NCI-H774 (cell line): ENCODE measurements around the gene UPB1.
"Not testable (repeated sequence)": the region's sequence is repeated elsewhere in the genome, so short reads cannot be mapped to it uniquely, and the experiment has no call there.

Experiments
- DNase-seq: peaks from one replicate; lab custom pipeline; 2025; lab: John Stamatoyannopoulos, UW

Gene UPB1

DNA sequence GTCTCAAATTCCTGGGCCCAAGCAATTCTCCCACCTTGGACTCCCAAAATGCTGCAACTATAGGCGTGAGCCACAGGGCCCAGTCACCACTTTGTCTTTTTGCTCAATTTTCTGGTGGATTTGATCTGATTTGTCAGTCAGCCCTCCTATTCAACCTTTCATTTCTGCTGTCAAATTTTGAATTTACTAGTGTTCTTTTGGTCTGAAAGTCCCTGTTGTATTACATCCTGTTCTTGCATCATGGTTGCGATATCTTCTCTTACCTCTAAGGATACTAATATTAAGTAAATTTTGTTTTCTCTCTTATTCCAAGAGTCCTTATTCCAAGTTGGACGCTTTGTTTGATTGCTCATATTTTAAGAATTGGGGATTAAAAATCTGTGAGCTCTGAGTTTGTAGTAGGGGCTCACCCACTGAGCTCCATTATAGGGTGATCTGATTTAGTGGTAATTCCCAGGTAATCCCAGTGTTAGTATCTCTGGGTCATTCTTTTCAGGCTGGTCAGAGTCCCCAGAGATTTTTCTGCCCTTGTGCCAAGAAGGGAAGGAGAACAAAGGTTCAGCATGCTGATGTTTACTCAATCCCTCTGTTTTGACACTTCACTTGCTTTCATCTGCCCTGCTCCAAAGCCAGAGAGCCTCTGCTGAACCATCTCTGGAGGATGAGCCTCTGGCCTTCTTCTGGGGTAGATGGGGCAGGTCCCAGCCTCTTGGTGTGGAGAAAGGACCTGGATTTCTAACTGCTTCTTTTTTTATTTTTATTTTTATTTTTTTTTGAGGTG, 10.0 kb downstream of the UPB1 start:
- no peak for DNase-seq

DNA sequence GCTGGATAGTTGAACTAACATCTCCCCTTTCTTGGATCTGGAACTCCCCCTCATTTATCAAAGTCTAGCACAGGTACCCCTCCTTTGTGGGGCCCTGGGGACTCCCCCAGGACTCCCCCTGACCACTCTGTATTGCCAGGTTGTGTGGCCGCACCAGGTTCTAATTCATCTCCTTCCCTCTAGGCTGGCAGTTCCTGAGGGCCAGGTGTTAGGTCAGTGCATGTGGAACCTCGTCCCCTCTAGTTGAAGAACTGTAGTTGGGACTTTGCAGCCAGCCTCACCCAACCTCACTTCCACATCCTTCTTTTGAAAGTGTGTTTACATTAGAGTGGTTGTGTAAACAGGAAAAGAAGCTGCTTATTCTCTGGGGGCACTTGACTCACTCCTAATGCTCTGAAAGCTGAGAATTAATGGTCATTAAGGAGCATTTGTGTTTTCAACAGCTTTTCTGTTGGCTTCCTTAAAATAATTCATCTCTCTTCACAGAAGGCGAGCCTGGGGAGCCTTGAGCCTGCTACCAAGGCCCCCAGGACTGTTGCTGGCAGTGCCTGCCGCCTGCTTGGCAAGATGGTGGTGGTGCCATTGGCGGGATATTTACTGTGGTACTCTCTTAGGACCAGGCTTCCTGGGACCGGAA, 11.8 kb downstream of the UPB1 start:
- DNase-seq = peak; percentile 70

DNA sequence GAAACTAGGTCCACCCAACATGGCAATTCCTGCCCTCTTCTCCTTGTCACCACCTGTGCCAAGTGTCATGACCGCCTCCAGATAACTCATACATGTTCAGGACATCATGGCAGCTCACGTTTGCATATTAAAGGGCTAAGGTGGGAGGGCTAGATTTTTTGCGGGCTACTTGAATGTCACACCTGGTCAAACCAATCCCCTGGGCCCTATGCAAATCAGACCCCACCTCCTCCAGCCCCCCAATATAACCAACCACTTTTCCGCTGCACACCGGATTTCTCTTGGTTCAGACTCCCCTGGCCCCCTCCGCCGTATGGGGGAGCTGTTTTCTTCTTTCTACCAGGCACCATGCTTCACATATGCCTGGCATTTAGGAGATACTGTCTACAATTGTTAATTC, 12.6 kb downstream of the UPB1 start:
- DNase-seq = no peak

DNA sequence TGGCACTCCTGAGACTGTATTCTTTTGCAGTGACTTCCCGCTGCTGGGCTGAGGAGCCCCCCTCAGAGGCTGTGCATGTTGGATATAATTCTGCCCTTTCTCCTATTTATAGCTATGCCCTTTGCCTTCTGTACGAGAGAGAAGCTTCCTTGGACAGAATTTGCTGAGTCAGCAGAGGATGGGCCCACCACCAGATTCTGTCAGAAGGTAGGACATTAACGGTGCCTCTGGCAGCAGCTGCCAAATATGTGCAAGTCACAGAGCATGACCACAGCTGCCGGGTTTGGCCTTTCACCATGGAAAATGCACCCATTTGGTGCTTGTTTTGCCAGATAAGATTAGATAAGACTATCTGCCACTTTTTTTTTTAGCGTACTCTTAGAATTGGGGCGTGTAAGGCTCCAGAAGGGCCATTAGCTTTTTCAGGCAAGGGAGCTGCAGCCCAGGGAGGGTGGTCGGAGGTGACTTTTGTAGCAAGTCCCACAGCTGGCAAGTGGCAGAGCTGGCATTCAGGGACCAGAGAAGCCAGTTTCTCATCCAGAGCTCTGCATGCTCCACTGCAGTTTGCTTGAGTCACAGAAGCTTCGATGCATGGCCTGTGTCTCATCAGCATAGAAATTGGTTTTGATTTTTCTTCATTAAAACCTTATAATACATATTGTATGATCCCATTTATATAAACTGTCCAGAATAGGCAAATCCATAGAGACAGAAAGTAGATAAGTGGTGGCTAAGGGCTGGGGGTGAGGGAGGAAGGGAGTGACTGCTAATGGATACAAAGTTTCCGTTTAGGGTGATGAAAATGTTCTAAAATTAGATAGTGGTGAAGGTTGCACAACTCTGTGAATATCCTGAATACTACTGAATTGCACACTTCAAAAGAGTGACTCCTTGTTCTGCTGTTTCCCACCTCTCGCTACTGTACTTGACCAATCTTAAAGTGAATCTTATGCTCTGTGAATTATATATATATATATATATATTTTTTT, 15.8 kb downstream of the UPB1 start:
- no peak for DNase-seq

DNA sequence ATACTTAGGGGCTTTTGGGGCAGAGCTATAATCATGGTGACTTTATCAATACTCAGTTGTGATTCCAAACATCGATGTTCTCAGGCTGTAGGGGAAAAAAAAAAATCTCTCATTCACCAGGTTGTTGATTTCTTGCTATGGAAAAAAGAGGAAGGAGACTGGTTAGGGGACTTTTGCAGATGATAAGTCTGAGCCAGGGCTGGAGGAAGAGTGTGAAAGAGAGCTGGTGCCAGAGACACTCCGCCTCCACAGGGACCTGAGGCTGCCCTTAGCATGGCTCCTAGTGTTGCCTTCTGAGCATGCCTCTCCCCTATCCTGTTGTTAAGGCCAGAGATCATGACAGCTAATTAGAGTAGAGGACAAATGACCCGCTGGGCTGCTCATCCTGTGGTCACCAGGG, 16.9 kb downstream of the UPB1 start:
- DNase-seq = no peak

DNA sequence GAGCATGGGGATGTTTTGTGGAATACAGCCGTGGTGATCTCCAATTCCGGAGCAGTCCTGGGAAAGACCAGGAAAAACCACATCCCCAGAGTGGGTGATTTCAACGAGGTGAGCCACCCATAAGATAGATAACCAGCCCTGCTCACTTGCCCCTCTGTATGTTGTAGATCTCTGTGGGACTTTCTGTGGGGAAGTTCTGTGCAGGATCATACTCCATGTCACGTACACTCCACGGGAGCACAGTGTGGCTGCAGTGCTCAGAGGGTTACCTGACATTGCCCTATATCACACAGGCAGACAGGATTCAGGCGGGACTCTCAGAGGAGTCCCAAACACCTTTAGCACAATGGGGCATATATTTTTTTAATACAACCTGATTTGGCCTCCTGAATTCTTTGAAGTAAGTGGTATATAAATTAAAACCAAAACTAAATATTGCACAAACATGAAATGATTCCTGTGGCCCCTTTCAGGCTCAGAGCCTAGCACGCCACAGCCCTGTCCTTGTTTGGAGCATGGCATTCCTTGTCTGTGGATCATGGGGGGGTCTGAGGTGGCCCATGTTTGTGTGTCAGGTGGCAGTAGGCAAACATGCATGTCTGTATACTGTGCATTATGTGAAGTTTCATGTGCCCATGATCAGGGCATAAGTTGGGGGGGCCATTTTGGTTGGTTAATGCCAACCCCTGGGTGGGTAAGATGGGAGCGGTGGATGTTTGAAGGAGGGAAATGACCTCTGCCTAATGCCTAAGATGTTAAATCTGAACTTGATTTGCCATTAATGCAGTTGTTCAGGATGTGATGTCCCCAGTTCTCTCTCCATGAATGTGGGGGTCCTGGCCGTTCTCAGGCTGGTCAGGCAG, 18.5 kb downstream of the UPB1 start:
- no peak for DNase-seq

DNA sequence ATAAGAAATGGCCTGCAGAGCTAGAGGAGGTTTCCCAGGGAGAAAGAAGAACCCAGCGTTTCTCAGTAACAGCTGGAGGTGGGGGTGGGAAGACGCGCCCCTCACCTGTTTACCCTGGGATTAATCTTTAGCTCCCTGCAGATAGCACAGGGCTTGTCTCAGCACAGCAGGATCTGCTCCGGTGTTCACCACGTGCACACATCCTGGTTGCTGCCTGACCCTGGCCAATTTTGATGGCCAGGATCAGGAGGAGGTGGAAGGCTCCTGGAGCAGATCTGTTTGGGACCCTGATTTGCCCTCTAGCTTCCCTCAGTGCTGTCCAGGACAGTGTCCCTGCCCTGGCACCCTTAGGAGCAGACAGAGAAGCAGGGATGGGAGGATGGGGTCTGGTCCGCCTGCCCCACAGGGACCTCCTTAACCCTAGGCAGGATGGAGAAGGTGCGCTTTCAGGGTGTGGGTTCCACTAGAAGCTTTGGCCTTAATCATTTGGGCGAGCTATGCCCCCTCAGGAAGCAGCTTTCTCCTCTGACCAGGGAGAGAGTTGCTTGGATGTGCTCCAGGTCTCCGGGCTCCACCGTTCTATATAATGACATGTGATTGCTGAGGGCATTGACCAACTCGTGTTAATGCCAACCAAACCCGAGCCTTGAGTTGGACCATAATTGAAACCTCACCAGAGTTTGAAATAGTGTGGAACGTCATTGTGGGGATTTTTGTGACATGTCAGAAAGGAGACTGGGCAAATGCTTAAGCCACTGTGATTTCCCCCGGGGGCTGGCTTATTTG, 19.3 kb downstream of the UPB1 start:
- no peak for DNase-seq

DNA sequence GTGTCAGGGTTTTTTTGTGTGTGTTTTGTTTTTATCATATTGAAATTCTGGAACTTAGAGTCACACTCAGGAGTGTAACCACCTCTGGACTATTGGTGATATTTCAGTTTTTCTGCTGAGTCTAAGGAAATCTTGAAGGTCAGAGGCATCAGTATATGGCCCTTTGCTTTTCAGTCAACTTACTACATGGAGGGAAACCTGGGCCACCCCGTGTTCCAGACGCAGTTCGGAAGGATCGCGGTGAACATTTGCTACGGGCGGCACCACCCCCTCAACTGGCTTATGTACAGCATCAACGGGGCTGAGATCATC, 19.9 kb downstream of the UPB1 start:
- DNase-seq = no peak

DNA sequence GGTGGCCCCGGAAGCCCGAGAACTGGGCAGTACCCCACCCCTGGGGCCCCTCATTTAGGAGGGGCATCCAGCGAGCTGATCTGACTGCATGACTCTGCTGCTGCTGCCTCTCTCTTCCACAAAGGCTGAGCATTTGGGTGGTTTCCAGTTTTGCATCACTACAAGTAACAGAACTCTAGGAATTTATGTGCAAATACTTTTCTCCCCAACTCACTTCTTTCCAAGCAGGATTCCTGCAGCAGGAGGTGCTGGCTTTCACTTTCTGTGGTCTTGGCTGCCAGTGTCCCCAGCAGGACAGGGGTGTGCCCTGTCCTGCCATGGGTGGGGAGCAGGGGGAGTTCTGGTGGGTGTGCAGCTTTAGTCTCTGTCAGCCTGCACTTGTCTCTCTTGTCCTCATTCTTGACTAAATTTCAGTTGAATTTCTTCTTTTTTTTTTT, 21.2 kb downstream of the UPB1 start:
- no peak for DNase-seq

DNA sequence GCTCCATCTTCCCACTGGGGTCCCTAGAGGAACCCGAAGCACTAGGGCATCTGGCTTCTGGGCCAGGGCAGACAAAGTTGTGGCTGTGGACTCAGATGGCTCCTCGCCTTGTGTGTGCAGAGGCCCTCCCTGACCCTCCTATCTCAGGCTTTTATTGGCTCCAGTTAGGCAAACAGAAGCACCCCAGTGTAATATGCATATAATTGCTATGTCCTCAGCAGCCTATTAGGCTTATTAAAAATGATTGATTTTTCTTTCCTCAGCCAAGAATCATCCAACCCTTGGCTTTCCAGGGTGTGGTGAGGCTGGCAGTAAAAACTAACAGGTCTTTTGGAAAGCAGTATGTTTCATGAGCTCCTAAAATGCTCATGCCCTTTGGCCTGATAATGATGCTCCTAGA, 22.3 kb downstream of the UPB1 start:
- DNase-seq = no peak

DNA sequence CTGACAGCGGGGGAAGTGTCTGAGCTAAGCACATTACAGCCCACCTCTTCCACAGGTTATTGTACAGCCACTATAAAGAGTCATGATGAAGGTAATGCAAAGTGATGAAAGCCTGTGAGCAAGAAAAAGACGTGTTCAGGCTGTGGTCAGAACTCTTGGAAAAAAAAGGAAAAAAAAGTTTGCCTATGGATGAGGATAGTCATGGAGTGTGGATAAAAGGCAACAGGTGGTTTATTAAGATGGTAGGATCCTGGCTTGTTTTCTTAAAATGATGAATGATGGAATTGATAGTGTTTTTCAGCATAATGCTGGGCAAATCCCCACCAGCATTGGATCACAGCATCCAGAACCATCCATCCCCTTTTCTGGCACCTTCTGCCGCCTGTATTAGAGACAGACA, 23.1 kb downstream of the UPB1 start:
- no peak for DNase-seq

DNA sequence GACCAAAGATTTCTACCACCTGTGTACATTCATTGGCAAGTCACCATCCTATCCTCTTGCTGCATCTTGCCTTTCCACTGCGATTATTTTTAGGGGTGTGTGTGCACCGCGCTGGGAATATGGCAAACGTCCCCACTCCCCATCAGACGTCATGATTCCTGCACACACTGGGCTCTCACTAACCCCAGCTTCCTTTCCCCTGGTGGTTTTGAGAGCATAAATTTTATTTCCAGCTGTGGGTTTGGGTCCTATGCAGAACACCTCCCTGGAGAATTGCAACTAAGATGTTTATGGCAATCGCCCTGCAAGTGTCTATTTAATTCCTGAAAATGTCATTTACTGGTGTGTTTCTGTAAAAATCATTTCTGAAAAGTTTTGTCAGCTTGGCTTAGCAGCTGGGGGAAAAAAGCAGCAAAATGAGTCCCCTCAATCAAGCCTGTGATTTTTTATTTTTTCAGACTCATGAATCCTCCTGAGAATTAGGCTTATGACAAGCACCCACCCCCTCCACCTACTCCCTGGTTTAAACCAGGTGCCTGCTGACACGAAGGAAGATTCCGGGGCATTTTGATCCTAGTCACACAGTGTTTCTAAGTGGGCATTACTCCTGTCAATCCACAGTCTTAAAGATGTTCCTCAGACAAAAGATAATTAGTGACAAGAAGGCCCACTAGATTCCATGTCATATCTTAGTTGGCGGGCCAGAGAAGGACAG, 23.8 kb downstream of the UPB1 start:
- no peak for DNase-seq

DNA sequence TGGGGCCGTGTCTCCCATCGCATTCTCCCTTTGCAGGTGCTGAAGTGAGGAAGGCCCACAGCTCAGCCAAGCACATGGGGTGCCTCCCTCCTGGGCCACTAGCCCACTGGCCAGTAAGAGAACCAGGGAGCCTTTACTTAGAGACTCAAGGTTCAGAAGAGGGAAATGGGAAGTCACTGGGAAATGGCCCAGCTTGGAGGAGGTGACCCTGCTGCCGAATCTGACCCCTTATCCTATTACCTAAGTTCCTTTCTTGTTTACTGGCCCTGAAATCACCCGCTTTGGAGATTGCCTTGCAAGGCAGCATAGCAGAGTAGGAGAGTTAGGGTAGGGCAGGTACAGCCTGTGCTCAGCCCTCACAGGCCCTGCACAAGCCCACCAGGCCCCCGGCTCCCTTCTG, 24.4 kb downstream of the UPB1 start:
- no peak for DNase-seq

DNA sequence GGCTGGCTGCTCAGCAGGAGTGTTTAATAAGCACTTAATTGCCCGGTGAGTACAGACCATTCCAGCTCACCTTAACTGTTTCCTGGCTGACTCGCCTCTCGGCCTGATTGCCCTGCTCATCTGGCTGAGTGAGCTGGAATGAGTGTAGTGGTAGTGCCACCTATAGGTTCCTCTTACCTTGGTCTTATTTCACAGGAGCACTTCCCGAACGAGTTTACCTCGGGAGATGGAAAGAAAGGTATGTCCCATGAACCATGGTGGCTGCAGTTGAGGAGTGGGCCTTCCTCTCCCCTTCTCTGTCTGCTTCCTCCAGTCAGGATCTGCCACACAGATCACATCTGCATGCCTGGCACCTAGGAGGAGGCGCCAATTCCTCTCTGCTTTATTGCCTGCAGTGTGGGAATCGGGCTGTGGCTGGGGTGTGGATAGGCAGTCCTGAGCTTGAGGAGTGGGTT, 26.7 kb downstream of the UPB1 start:
- DNase-seq = peak; percentile 86

DNA sequence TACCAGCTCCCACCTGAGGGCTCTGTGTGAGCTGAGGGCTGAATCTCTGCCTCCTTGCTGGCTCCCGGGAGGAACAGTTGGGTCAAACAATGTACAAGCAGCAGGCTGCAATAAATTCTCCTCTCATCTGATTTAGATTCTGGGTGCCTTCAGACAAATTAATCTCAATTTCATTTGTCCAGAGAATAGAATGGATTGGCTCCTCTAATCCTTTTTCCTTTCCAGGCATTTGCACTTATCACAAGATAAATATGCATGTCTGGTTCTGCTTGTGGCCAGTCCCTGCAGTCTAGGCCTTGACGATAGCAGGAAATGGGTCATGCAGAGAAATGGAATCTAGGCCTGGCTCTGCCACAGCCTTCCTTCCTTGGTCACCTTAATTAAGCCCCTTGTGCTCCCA, 28.7 kb downstream of the UPB1 start:
- DNase-seq = no peak

DNA sequence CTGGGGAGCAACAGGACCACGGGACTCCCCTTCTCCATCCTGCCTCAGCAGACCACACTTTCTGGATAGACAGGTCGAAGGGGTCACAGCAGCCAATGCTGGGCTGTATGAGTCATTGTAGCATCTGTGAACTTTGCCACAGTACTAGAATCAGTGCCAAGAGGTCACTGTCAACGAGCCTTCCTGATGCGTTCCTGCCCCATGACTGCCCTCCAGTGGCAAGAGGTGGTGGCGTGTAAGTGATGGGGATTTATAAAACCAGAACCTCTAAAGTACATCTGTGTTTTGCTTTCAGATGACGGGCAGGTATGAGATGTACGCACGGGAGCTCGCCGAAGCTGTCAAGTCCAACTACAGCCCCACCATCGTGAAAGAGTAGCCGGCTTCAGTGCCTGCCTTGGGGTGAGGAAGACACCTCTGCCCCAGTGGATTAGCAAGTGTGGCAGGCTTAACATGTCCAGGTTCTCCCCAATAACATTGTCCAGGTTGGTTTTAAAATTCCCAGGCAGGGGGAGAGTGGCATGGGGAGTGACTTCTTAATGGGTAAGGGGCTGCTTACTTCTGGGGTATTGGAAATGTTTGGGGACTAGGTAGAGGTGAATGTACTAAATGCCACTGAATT, 30.4 kb downstream of the UPB1 start:
- DNase-seq = peak; percentile 56

DNA sequence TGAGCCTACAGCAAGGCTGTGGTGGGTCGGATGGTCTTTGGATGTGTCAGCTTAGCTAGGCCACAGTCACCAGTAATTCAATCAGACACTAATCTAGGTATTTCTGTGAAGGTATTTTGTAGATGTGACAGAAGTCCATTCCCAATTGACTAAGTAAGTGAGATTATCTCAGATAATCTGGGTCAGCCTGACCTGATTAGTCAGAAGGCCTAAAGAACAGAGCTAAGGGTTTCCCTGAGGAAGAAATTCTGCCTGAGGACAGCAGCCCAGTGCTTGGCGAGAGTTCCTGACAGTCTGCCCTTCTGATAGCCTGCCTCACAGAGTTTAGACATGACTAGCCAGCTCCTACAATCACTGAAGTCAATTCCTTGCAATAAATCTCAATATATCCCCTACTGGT, 31.1 kb downstream of the UPB1 start:
- no peak for DNase-seq

DNA sequence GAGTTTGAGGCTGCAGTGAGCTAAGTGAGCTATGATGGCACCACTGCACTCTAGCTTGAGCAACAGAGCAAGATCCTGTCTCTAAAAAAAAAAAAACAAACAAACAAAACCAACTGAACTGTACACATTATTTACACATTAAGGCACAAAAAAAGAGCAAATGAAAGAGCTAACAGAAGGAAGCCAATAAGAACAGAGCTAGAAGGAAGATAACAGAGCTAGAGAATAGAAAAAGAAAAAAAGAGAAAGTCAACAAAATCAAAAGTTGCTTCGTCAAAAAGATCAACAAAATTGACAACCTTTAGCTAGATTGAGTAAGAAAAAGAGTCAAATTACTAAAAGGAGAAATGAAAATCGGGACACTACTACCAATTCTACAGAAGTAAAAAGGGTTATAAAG, 34.8 kb downstream of the UPB1 start:
- DNase-seq = no peak

DNA sequence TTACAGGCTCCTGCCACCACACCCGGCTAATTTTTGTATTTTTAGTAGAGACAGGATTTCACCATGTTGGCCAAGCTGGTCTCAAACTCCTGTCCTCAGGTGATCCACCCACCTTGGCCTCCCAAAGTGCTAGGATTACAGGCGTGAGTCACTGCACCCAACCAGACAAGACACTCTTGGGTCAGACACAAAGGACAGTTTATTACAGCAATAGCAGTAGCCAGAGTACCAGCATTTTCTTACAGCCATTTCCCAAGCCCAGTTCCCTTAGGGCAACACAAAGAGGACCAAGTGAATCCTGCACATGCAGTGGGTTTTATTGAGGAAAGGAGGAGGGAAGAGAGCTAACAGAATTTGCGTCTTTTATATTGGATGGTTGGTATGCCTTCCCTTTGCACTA, 35.8 kb downstream of the UPB1 start:
- DNase-seq = not testable (repeated sequence)

DNA sequence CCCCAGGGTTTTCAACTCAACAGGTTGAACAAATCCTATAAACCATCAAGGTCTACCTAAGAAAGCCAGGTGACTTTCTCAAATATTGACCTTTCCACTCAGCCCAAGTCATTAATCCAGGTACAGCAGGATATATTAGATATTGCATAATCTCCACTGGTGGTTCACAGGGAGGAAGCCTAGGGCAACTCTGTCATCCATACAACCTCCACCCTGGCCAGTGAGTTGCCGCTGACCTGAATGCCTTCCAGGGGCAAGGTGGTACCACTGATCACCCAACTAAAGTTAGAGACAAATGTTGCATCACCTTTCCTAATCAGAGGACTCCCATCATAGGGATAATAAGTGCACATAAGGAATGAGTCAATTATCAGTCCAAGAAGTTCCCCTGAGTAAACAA, 36.9 kb downstream of the UPB1 start:
- DNase-seq = peak; percentile 16
